WTC11 (cell line): ENCODE data around the gene CMBL. TPM values are rescaled to one million over a fixed set of nuclear protein-coding genes. Genes with fewer than 3 reads are reported as not detected.

Source experiments
- ATAC-seq: fragments of 200-7000 bp; cut with Tn5 transposase; 2 replicates; pipeline ENCODE4 v1.10.0; 2021; ENCODE audit warnings: mild to moderate bottlenecking, moderate library complexity
- CTCF ChIA-PET: fragments of 300-600 bp; sonication (Branson Sonifier 250); formaldehyde crosslinking; loops from one replicate; lab custom pipeline; 2021; ENCODE audit warnings: antibody characterized with exemption; lab: Charles Lee
- POLR2A ChIA-PET: fragments of 350-600 bp; sonication (Branson Sonifier 250); formaldehyde crosslinking; loops from one replicate; lab custom pipeline; 2021; ENCODE audit warnings: antibody characterized with exemption; lab: Charles Lee
- DNase-seq: peaks from one replicate; pipeline ENCODE4 v3.0.0; 2021; ENCODE audit warnings: low spot score
- H3K27ac Mint-ChIP-seq: 2 replicates; pipeline ENCODE4 v1.8.0; 2021; ENCODE audit warnings: mixed read lengths
- H3K27me3 Mint-ChIP-seq: 2 replicates; pipeline ENCODE4 v1.8.0; 2021; ENCODE audit warnings: low read depth, mild to moderate bottlenecking, moderate library complexity, mixed read lengths
- H3K36me3 Mint-ChIP-seq: 2 replicates; pipeline ENCODE4 v1.8.0; 2021; ENCODE audit warnings: mixed read lengths
- H3K4me1 Mint-ChIP-seq: 2 replicates; pipeline ENCODE4 v1.8.0; 2022; ENCODE audit warnings: mixed read lengths
- H3K4me3 Mint-ChIP-seq: 2 replicates; pipeline ENCODE4 v1.8.0; 2021; ENCODE audit warnings: mild to moderate bottlenecking, moderate library complexity, mixed read lengths
- H3K9me3 Mint-ChIP-seq: 2 replicates; pipeline ENCODE4 v1.8.0; 2021; ENCODE audit warnings: mixed read lengths
- ATF6 ChIP-seq: sonication (generic); formaldehyde crosslinking; IDR thresholded peaks from 2 replicates; pipeline ENCODE4 v1.8.1; 2023; ENCODE audit warnings: mild to moderate bottlenecking, missing genetic modification reagents
- CREB1 ChIP-seq: sonication (generic); formaldehyde crosslinking; IDR thresholded peaks from 2 replicates; pipeline ENCODE4 v1.8.0; 2023; ENCODE audit warnings: mild to moderate bottlenecking, missing genetic modification reagents
- E2F1 ChIP-seq: sonication (generic); formaldehyde crosslinking; IDR thresholded peaks from 2 replicates; pipeline ENCODE4 v1.8.0; 2022; ENCODE audit warnings: mild to moderate bottlenecking, missing genetic modification reagents
- ETV6 ChIP-seq: sonication (generic); formaldehyde crosslinking; IDR thresholded peaks from 2 replicates; pipeline ENCODE4 v1.8.1; 2022; ENCODE audit warnings: mild to moderate bottlenecking, missing genetic modification reagents
- GABPB1 ChIP-seq: sonication (generic); formaldehyde crosslinking; IDR thresholded peaks from 2 replicates; pipeline ENCODE4 v1.8.1; 2023; ENCODE audit warnings: mild to moderate bottlenecking, missing genetic modification reagents
- IRF1 ChIP-seq: sonication (generic); formaldehyde crosslinking; IDR thresholded peaks from 2 replicates; pipeline ENCODE4 v1.8.0; 2023; ENCODE audit warnings: missing genetic modification reagents
- JAZF1 ChIP-seq: fragments of 250-450 bp; sonication (Bioruptor Pico); IDR thresholded peaks from 2 replicates; pipeline ENCODE4 v1.9.0; 2021; ENCODE audit warnings: moderate library complexity, mild to moderate bottlenecking, inconsistent platforms
- MAX ChIP-seq: sonication (generic); formaldehyde crosslinking; IDR thresholded peaks from 2 replicates; pipeline ENCODE4 v1.8.0; 2022; ENCODE audit warnings: mild to moderate bottlenecking, missing genetic modification reagents
- NFE2L1 ChIP-seq: sonication (generic); formaldehyde crosslinking; IDR thresholded peaks from 2 replicates; pipeline ENCODE4 v1.8.1; 2023; ENCODE audit warnings: missing genetic modification reagents
- OVOL2 ChIP-seq: fragments of 250-450 bp; sonication (Bioruptor Pico); IDR thresholded peaks from 2 replicates; pipeline ENCODE4 v1.9.0; 2021; ENCODE audit warnings: mild to moderate bottlenecking, borderline replicate concordance
- PRDM15 ChIP-seq: sonication (generic); formaldehyde crosslinking; IDR thresholded peaks from 2 replicates; pipeline ENCODE4 v1.8.0; 2022; ENCODE audit warnings: missing genetic modification reagents
- SMAD3 ChIP-seq: sonication (generic); formaldehyde crosslinking; IDR thresholded peaks from 2 replicates; pipeline ENCODE4 v1.8.0; 2022; ENCODE audit warnings: missing genetic modification reagents, mild to moderate bottlenecking, borderline replicate concordance
- TCF7 ChIP-seq: sonication (generic); formaldehyde crosslinking; IDR thresholded peaks from 2 replicates; pipeline ENCODE4 v1.8.0; 2022; ENCODE audit warnings: mild to moderate bottlenecking, low read depth, missing genetic modification reagents, moderate library complexity
- TEAD4 ChIP-seq: sonication (generic); formaldehyde crosslinking; IDR thresholded peaks from 2 replicates; pipeline ENCODE4 v1.8.0; 2022; ENCODE audit warnings: mild to moderate bottlenecking, missing genetic modification reagents
- USF1 ChIP-seq: sonication (generic); formaldehyde crosslinking; IDR thresholded peaks from 2 replicates; pipeline ENCODE4 v1.8.0; 2022; ENCODE audit warnings: mild to moderate bottlenecking, missing genetic modification reagents
- ZNF317 ChIP-seq: sonication (generic); formaldehyde crosslinking; IDR thresholded peaks from 2 replicates; pipeline ENCODE4 v1.8.1; 2023; ENCODE audit warnings: low read depth, mild to moderate bottlenecking, moderate library complexity, missing genetic modification reagents, borderline replicate concordance
- ZNF512 ChIP-seq: sonication (generic); formaldehyde crosslinking; IDR thresholded peaks from 2 replicates; pipeline ENCODE4 v1.8.1; 2022; ENCODE audit warnings: missing genetic modification reagents, borderline replicate concordance
- total RNA-seq: library from RNA; stranded (reverse); gene quantifications from 3 replicates; pipeline ENCODE4 v1.2.3, GENCODE V29; 2021

CMBL gene
- total RNA-seq, 1 experiment from 2014 or later, result 34.0 TPM

GRCh38 chr5:10264604-10265003 is 43.1 kb downstream of the CMBL start:
- POLR2A ChIA-PET, result no interaction called here
- no peak for ATAC-seq
- Mint-ChIP-seq H3K4me1 (peaks cover 10% of the 10 kb centered on the region), H3K27ac (no peak overlapping the region), H3K36me3 (peaks cover 49% of the 10 kb centered on the region), H3K9me3 (no peaks in the 10 kb centered on the region), H3K4me3 (no peak overlapping the region), H3K27me3 (no peaks in the 10 kb centered on the region)
- CTCF ChIA-PET, result interaction anchor here (2.5 kb wide), 1 partner anchor 19 kb away, joined by 12 read pairs; no protein-coding TSS in a partner anchor
- DNase-seq, result no peak
- no peak for TF ChIP-seq ZNF317 (CRISPR knock-in tag)

GRCh38 chr5:10262995-10263394 is 44.7 kb downstream of the CMBL start:
- peaks cover 64% of the 10 kb centered on the region for H3K36me3 Mint-ChIP-seq
- ATAC-seq, result no peak
- H3K9me3 Mint-ChIP-seq, result no peaks in the 10 kb centered on the region
- DNase-seq, result no peak
- H3K27ac Mint-ChIP-seq, result no peak overlapping the region
- TF ChIP-seq ETV6 (CRISPR knock-in tag) (no peak), IRF1 (CRISPR knock-in tag) (no peak), JAZF1 (CRISPR knock-in tag) (no peak), SMAD3 (CRISPR knock-in tag) (no peak), NFE2L1 (CRISPR knock-in tag) (no peak), TCF7 (no peak), OVOL2 (CRISPR knock-in tag) (no peak), MAX (CRISPR knock-in tag) (no peak), ATF6 (CRISPR knock-in tag) (no peak), USF1 (CRISPR knock-in tag) (no peak), E2F1 (CRISPR knock-in tag) (no peak)
- H3K27me3 Mint-ChIP-seq, result no peaks in the 10 kb centered on the region
- ChIA-PET POLR2A (interaction anchor here (0.7 kb wide), 1 partner anchor 13 kb away, joined by 3 read pairs; the partner anchor contains the start of genes ATPSCKMT and CCT5), CTCF (interaction anchor here (1.1 kb wide), 1 partner anchor 161 kb away, joined by 3 read pairs; no protein-coding TSS in a partner anchor)
- H3K4me1 Mint-ChIP-seq, result no peaks in the 10 kb centered on the region
- H3K4me3 Mint-ChIP-seq, result no peak overlapping the region

- ChIA-PET POLR2A (interaction anchor here (0.7 kb wide), 1 partner anchor 12 kb away, joined by 3 read pairs; the partner anchor contains the start of genes ATPSCKMT and CCT5), CTCF (no interaction called here)
- no peaks in the 10 kb centered on the region for H3K9me3 Mint-ChIP-seq
- no peak overlapping the region for H3K4me3 Mint-ChIP-seq
- no peaks in the 10 kb centered on the region for H3K27me3 Mint-ChIP-seq
- DNase-seq (no peak), ATAC-seq (no peak)
- H3K4me1 Mint-ChIP-seq, result no peaks in the 10 kb centered on the region
- TF ChIP-seq TEAD4 (CRISPR knock-in tag) (no peak), GABPB1 (no peak), OVOL2 (CRISPR knock-in tag) (no peak)
- H3K27ac Mint-ChIP-seq, result no peak overlapping the region
- peaks cover 71% of the 10 kb centered on the region for H3K36me3 Mint-ChIP-seq
Measured at GRCh38 chr5:10262121-10262774, 45.5 kb downstream of the CMBL start.

- Mint-ChIP-seq H3K36me3 (peaks cover 83% of the 10 kb centered on the region), H3K4me3 (no peak overlapping the region), H3K4me1 (no peaks in the 10 kb centered on the region), H3K9me3 (no peaks in the 10 kb centered on the region), H3K27ac (no peak overlapping the region), H3K27me3 (no peaks in the 10 kb centered on the region)
- ATAC-seq (no peak), DNase-seq (no peak)
- CTCF ChIA-PET, result no interaction called here
- TF ChIP-seq CREB1 (CRISPR knock-in tag) (no peak), PRDM15 (no peak), ZNF512 (CRISPR knock-in tag) (no peak)
- POLR2A ChIA-PET, result no interaction called here
Measured at GRCh38 chr5:10261065-10261464, 46.6 kb downstream of the CMBL start.
